RWPE2 (cell line): ENCODE measurements around the gene MMP10.

ENCODE experiments used
- ATAC-seq: fragments of 200-7000 bp; cut with Tn5 transposase; 3 replicates; pipeline ENCODE4 v1.9.1; 2021; ENCODE audit warnings: low read depth
- DNase-seq: peaks from one replicate; pipeline ENCODE4 v3.0.0-alpha.2; 2020; ENCODE audit warnings: low spot score
- H3K27ac ChIP-seq: fragments of 450-650 bp; 2 replicates; pipeline ENCODE4 v1.5.1; 2017; ENCODE audit warnings: mild to moderate bottlenecking; ENCODE audit not compliant: poor library complexity, severe bottlenecking
- H3K27me3 ChIP-seq: fragments of 250-450 bp; sonication (Bioruptor Pico); 2 replicates; pipeline ENCODE4 v1.5.1; 2021; ENCODE audit warnings: mild to moderate bottlenecking, moderate library complexity; ENCODE audit not compliant: insufficient read depth, poor library complexity, severe bottlenecking
- H3K36me3 ChIP-seq: fragments of 250-450 bp; sonication (Bioruptor Pico); 2 replicates; pipeline ENCODE4 v1.5.1; 2020; ENCODE audit warnings: low read depth, mild to moderate bottlenecking, moderate library complexity
- H3K4me1 ChIP-seq: fragments of 250-450 bp; sonication (Bioruptor Pico); 2 replicates; pipeline ENCODE4 v1.5.1; 2021; ENCODE audit warnings: mild to moderate bottlenecking, moderate library complexity; ENCODE audit not compliant: insufficient read depth, poor library complexity, severe bottlenecking
- H3K4me3 ChIP-seq: fragments of 250-450 bp; sonication (Bioruptor Pico); 2 replicates; pipeline ENCODE4 v1.5.1; 2021; ENCODE audit warnings: mild to moderate bottlenecking, moderate library complexity; ENCODE audit not compliant: severe bottlenecking
- H3K9me3 ChIP-seq: fragments of 250-450 bp; sonication (Bioruptor Pico); 2 replicates; pipeline ENCODE4 v1.5.1; 2021; ENCODE audit warnings: mild to moderate bottlenecking, moderate library complexity; ENCODE audit not compliant: severe bottlenecking
- TF ChIP-seq, protein P1 (sequence below): fragments of 450-650 bp; IDR thresholded peaks from one replicate; pipeline ENCODE4 v1.5.1; 2017; ENCODE audit warnings: mild to moderate bottlenecking, moderate library complexity; ENCODE audit not compliant: poor library complexity, severe bottlenecking

MMP10 gene

DNA sequence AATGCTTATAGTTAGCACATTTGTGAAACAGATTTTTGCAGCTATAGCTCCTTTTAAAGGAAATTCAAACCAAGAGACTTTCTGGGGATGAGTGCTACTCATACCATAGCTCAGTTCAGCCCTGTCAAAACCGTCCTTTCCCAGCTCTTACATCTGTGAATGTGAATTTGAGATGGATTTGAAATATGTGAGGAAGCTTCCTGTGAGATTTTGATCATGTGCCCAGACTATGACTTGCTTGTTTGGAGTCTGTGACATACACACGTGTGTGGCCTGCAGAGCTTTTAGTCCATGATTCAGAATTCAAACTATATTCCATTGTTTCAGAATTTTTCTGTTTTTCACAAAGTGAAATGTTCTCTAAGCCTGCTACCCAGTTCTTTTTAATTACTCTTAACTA lies 21.9 kb upstream of the MMP10 start:
- H3K4me1 ChIP-seq, result peaks cover 8% of the 10 kb centered on the region
- no peaks in the 10 kb centered on the region for H3K27me3 ChIP-seq
- H3K9me3 ChIP-seq, result no peaks in the 10 kb centered on the region
- ATAC-seq (peak; percentile 63), DNase-seq (no peak)
- TF ChIP-seq, protein P1, sequence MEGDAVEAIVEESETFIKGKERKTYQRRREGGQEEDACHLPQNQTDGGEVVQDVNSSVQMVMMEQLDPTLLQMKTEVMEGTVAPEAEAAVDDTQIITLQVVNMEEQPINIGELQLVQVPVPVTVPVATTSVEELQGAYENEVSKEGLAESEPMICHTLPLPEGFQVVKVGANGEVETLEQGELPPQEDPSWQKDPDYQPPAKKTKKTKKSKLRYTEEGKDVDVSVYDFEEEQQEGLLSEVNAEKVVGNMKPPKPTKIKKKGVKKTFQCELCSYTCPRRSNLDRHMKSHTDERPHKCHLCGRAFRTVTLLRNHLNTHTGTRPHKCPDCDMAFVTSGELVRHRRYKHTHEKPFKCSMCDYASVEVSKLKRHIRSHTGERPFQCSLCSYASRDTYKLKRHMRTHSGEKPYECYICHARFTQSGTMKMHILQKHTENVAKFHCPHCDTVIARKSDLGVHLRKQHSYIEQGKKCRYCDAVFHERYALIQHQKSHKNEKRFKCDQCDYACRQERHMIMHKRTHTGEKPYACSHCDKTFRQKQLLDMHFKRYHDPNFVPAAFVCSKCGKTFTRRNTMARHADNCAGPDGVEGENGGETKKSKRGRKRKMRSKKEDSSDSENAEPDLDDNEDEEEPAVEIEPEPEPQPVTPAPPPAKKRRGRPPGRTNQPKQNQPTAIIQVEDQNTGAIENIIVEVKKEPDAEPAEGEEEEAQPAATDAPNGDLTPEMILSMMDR, result no peak
- no peaks in the 10 kb centered on the region for H3K36me3 ChIP-seq
- H3K4me3 ChIP-seq, result no peak overlapping the region
- peak overlapping the region; percentile 0 for H3K27ac ChIP-seq

DNA sequence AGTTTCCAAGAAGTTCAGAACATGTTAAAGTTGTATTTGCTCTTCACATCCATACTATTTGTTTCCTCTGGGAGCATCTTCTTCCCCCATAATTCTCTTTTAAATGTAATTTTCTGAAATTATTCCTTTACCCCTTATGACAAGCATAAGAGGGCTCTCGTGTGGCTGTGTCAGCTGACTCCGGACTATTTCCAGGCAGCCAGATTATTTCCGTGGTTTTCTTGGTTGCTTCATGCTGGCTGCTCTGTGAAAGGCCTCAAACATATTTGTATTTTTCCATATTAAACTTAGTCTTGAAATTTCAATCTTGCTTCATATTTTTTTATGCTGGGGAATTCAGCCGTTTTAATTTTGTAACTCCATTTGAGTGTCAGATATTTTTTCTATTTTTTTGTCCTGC lies 20.3 kb upstream of the MMP10 start:
- no peak for ATAC-seq
- TF ChIP-seq, protein P1, result no peak
- Histone ChIP-seq H3K27ac (no peak overlapping the region), H3K36me3 (no peaks in the 10 kb centered on the region), H3K27me3 (no peaks in the 10 kb centered on the region), H3K9me3 (no peaks in the 10 kb centered on the region), H3K4me1 (peaks cover 8% of the 10 kb centered on the region), H3K4me3 (no peak overlapping the region)
- DNase-seq, result no peak

DNA sequence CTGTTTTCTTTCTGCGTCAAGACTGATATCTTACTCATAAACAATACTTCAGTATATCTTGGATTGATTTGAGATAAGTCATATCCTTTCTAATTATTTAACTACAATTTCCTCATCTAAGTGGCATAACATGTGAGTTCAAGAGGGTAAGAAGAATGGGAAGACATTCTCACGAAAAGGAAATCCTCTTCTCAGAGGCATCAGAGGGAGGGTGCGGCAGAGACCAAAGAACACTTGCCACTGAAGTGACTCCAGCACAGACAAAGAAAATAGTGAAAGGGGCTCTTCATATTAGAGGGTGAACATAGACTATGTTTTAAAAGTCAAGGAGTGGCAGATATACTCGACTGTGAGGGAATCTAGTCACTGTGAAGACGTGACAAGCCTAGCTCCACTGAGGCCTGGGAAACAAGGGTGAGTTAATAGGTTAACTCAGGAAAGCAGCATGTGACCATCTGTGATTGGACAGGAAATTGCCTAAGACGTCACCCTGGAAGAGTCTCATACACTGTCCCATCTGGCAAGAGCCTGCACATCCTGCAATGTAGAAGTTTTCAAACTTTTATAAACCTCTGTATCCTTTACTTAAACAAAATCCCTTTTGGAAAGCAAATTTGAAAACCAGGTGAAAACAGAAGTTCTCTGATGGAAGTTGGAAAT lies 19.4 kb upstream of the MMP10 start:
- Histone ChIP-seq H3K36me3 (no peaks in the 10 kb centered on the region), H3K4me3 (no peak overlapping the region), H3K27me3 (no peaks in the 10 kb centered on the region), H3K9me3 (no peaks in the 10 kb centered on the region), H3K4me1 (peaks cover 8% of the 10 kb centered on the region), H3K27ac (no peak overlapping the region)
- TF ChIP-seq, protein P1, result no peak
- DNase-seq, result no peak
- ATAC-seq, result no peak

DNA sequence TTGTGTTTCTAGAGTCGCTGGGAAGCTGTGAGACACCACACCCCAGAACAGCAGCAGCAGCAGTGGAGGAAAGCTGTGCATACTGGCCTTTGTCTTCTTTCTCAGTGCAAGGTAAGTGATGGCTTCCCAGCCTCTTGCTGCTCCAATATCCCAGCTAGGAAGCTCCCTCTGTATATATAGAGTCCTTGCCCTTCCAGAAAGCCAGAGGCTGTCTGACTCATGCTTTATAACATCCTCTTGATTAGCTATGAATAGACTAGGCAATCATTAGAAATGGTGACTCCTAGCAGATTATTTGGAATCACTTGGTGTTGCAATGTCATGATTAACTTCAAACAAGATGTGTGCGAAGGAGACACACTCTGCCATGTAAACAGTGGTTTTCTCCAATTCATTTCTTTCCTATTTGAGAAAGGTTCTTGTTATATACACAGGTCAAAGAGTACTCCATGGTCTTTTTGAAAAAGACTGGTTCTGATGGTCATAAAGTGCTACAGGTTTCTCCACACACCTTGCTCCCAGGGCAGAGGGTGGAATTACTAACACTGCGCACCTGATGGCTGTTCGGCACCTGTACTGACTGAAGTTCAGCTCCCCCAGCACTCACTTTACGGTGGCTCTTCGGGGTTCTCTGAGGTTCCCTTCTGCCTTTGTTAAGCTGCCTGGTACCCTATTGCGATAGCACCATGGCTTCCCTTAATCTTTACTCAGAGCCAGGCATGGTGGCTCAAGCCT lies 17.8 kb upstream of the MMP10 start, which contains the start of gene MMP1:
Gene MMP1, minus strand, starts transcription at position 149 of the 735 bp plus-strand sequence. Its CDS starts 68 bp downstream, at position 81.
- H3K27ac ChIP-seq, result no peak within 1 kb of the TSS
- H3K36me3 ChIP-seq, result no peaks in the 10 kb centered on the region
- TF ChIP-seq, protein P1, result no peak
- no peaks in the 10 kb centered on the region for H3K9me3 ChIP-seq
- no peaks in the 10 kb centered on the region for H3K27me3 ChIP-seq
- no peak within 1 kb of the TSS for H3K4me3 ChIP-seq
- DNase-seq (no peak), ATAC-seq (peak; percentile 98)
- H3K4me1 ChIP-seq, result peaks cover 8% of the 10 kb centered on the region

DNA sequence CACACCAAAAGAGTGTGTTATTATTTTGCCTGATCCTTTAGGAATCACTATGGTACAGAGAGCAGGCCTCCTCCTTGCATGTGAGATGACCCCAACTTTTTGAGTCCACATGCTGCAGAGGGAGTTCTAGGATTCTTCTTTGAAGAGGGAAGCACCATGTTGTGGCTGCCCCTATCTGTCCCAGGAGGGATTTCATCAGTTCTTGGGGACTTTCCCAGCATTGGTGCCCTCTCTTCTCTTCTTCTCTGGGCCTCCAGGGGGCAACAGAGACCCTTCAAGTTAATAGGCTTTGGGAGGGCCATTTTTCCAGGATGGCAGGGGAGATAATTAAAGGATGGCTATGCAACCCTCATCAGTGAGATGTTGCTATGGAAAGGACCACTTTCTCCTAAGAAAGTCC lies 14.0 kb upstream of the MMP10 start:
- no peak for ATAC-seq
- TF ChIP-seq, protein P1, result peak; percentile 39
- no peak overlapping the region for H3K27ac ChIP-seq

More for the DNA sequence above, 14.0 kb upstream of the MMP10 start:
- no peaks in the 10 kb centered on the region for H3K36me3 ChIP-seq
- H3K9me3 ChIP-seq, result no peaks in the 10 kb centered on the region
- no peaks in the 10 kb centered on the region for H3K27me3 ChIP-seq
- no peak overlapping the region for H3K4me3 ChIP-seq
- H3K4me1 ChIP-seq, result peaks cover 13% of the 10 kb centered on the region
- DNase-seq, result no peak
